NCI-H2171 treated with DMSO at 0.1 percent for 48 hours (cell line): ENCODE measurements around the gene SHOC2.
"Not testable (repeated sequence)": the region's sequence is repeated elsewhere in the genome, so short reads cannot be mapped to it uniquely, and the experiment has no call there.

Experiments used
- DNase-seq: peaks from one replicate; lab custom pipeline; 2025; lab: John Stamatoyannopoulos, UW

SHOC2 gene

DNA sequence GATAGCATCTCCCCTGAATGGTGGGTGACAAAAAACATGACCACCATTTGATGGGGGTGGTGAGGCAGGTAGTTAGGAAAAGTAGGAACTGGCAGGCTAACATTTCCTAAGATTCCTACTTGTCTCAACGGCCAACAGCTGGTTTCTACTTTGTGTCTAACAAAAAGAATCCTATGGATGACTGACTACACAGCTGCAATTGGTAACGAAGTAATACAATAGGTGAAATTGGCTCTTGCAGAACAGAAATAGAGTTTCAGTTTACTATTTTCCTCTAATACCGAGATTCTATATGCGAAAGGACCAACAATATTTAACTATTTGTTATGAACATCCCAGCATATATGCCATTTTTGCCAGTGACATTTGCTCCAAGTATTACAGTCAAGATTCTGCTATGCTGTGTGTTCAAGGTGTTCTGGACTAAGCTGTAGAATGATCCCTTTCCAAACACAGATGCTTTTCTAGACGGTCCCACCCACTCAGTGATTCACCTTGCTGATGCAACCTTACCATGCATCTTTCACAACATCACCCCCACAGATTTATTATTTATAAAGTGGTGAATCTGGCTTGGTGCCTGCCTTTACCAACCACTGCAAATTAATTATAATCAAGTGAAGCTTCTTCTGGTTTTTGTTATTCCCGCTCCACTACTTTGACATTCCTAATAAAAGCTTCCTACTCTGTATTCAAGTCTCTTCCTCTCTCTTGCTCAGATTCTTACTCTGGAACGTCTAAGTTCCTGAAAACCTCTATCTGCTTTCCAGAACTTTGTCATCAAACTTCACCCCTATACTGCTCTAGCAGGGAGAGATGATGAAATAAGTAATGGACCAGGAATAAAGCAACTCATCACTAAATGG lies 17.2 kb upstream of the SHOC2 start:
- DNase-seq, result no peak

DNA sequence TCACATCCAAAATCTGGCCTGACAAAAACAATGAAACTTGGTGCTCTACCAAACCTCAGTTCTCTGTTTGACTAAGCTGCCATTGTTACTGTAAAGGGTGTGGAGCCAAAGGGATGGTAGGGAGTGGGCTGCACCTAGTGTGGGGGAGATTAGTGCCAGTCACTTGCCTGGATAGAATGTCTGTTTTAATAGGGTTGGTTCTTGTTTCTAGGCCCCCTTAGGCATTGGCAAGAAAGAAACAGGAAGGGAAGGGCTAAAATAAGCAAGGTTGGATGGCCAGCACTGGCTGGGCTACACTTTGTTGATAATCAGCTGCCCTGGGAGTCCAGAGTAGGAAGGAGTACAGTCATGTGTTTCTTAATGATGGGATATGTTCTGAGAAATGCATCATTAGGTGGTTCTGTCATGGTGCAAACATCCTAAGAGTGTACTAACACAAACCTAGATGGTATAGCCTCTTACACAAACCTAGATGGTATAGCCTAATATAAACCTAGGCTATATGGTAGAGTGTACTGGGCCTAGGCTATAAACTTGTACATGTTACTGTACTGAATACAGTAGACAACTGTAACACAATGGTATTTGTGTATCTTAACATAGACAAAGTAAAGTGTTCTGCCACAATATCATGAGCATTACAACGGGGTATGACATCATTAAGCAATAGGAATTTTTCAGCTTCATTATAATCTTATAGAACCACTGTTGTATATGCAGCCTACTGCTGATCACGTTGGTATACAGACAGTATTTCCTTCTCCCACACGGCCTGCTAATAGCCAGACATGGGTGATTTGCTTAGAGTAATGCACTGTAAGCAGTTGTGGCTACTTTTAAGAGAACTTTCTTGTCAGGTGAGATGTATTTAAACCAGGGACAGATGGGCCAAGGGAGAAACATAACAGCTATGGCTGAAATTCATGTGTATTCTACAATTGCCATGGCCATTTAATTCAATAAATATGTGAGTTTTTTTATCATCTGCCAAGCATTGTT lies 15.8 kb upstream of the SHOC2 start:
- DNase-seq, result no peak

DNA sequence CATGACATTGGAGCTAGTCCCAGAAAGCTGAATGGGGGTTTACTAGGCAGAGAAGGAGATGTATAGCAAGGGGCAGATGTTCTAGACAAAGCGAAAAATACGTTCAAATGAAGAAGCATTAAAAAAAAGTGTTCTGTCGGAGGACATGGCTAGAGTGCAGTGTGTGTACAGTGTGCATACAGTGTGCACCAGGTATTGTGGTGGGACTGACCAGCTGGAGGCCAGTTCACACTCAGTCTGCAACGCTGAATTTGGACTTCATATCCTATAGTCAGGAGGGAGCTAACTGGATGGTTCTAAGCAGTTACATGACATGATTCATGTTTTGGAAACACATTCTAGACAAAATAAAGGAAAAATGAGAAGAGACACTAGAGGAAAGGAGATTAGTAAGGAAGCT lies 9.3 kb upstream of the SHOC2 start:
- no peak for DNase-seq

DNA sequence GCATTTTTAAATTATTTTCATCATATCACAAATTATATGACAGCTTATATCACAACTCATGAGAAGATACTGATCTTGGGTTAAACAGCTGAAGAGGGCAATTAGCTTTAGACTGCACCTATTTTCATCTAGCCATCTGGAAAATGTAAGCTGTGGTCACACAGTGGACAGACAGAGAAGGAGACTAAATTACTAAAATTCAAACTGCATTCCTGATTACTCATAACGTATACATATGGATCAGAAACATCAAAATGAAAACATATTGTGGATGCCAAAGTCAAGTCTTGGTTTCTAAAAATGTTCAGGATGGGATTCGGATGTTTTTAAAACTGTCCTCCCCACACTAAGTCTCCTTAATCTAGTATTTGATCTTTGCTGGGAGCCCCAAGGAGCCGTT lies 7.0 kb upstream of the SHOC2 start:
- no peak for DNase-seq

DNA sequence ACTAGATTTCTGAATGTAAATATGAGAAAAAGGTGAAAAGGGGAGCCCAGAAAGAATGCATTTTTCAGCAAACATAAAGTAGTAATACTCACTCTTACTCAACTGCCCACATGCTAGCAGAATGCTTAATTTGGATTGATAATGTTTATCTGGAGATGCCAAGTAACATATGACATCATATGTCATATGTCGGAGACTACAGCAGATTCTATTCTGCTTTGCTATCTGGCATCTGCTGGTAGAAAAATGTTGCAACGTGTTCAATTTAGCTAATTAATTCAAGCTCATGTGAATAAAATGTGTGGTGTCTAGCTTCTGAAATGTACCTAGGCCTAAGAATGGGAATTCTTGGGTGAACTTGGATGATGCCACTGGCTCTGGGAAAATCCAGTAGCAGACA lies 5.0 kb upstream of the SHOC2 start:
- no peak for DNase-seq

DNA sequence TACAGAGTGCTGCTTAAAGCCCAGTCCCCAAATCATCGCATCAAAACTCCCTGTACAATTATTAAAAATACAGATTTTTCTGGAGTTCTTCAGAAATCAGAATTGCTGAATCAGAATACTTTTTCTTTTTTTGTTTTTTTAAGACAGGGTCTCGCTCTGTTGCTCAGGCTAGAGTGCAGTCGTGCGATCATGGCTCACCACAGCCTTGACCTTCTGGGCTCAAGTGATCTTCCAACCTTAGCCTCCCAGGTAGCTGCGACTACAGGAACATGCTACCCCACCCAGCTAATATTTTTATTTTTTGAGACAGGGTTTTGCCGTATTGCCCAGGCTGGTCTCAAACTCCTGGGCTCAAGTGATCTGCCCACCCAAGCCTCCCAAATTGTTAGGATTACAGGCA lies 4.4 kb upstream of the SHOC2 start:
- DNase-seq, result no peak

DNA sequence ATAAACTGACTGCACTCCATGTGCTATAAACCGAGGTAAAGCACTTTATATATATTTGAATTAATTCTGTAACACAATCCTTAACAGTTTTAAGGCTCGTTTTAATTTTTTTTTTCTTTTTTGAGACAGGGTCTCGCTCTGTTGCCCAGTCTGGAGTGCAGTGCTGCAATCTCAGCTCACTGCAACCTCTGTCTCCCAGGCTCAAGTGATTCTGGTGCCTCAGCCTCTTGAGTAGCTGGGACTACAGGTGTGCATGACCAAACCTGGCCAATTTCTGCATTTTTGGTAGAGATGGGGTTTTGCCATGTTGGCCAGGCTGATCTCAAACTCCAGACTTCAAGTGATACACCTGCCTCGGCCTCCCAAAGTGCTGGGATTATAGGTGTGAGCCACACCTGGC lies 3.8 kb upstream of the SHOC2 start:
- DNase-seq, result not testable (repeated sequence)

DNA sequence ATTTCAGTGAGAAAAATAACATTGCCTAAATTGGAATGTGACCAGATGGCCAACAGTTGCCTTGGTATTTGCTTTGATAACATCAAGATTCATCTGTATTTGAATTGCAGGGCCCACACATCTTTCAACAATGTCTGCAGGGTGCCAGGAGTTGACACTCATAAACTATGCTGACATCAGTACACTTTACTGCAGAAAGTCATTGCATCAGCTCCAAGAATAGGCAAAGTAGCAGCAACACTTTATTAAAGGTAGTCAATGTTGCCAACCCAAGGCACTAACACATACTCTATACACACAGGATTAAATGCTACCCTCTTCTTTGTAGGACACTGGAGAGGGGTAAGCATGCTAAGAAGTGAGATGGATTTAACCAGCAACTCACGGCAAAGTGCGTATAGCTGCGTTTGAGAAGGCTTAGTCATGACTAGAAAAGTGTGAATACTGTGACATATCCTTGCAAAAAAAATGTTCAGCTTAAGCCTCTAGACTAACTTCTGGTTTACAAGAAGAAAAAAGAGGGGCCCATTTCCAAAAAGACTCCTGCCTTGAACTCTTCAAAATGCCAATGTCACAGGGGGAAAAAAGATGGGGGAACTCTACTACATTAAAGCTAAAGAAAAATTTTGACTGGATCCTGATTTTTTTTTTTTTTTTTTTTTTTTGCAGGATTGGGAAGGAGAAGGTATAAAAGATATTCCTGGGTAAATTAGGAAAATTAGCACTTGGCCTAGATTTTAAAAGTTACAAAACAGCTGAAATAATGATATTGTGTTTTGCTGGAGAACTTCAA lies 2.7 kb upstream of the SHOC2 start:
- DNase-seq, result no peak

DNA sequence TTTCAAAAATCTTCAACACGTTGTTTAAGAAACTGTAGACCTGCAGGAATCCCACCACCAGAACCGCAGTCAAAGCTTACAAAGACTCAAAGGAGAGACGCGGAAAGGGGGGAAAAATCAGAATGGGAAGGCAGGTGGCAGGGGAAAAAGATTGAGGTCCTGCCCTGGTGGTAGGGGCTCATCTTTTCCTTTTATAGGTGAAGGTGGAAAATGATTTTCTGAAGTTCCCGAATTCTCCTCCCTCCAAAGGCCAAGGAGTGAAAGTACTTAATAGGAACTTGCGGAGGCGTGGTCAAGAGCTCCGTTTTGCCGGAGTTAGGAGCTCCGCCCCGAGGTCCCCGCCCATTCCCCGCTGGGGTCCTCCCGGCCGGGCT lies 1.1 kb upstream of the SHOC2 start:
- DNase-seq, result peak; percentile 71

DNA sequence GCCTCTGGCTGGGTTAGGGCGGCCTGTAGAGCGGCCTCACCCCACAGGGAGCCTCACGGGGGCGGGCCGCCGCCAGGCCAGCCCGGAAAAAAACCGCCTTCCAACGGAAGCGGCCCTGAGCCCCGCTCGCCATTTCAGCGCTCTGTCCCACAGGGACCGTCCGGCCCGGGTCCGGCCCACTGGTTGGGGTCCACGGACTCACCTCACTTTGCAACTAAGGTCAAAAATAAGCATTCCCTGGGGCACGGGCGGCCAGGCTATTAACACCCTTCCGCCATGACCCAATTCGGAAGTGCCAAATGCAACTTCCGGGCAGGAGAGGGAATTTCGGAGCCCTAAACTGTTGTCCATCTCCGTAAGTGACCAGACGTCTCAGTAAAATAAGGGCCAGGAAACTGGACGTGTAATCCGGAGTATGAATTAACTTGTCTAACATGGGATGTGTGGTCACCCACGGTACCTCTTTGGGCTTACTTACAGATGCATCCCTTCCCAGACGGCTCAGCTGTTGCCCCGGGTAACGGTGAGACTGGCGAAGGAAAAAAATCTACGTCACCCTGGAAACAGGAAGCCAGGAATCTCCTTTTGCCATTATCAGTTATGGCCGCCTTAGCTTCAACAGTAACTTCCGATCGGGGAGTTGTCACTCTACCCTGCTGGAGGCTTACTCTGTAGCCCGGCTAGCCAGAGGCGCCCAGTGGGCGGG lies 608 bp upstream of the SHOC2 start, which contains the start of gene BBIP1:
Gene BBIP1 (minus strand): TSS at position 538 of the 706 bp plus-strand sequence. CDS start 1,023 bp downstream, outside the sequence.
- DNase-seq, result peak; percentile 98

DNA sequence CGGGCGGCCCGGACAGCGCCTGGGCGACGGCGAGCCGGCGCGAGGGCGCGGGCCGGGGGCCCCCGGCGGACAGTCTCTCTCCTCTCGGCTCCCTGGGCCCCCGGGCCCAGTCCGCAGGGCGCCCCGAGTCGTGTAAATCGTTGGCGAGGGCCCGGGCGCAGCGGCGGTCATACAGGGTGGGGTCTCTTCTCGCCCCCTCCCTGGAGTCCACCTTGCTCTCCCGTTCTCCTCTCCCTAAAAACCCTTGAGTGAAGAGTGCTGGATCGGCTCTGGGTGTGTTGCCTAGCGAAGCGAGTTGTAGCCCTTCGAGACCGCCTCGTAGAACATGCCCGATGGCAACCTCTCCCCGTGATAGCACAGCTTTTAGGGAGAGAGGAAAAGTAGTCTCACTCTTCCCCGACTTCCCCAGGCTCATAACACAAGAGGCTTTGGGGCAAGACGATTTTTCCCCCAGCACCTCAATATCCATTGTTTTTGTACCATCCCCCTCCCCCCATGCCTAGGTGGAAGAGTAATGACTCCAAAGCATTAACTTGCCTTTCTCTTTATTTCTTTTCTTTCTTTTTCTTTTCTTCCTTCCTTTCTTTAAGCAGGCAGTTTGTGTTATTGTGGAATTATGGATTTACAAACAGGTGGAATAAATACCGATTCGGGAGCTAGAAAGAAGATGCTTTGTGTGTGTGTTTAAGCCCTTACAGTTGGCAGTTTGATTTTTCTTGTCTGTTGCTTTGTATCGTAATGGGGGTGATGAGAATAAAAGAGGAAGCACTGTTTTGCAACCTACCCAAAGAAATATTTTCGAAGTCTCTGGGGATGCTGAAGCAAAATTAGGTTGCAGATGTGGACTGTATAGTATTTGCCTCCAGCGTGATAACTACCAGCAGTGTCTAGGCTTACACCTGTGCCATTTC lies 822 bp downstream of the SHOC2 start:
- peak; percentile 48 for DNase-seq

DNA sequence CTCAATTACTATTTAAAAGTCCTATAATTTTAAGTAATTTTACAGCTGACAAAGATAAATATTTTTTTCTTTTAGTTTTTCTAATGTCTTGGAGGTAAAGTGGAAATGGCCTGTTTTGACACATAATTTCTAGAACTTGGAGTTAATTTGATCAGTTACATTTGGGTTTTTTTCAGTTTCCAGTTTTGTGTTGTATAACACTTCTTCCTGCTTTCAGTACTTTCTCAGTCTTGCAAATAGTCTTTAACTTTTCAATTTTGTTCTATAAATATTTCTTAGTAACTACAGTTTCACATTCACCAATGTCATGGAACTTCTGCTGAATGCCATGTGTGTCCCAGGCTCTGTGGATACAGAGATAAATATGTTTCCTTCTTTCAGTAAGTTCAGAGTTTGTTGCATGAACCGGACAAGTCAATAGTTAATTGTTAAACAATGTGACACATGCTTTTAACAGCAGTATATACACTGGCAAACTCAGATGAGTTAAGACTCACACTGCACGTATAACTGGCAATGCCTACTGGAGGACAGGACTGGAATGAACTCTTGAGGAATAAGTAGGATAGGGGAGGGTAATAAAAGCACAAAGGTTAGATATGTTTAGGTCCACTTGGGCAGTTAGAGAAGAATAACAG lies 4.6 kb downstream of the SHOC2 start:
- DNase-seq, result no peak

DNA sequence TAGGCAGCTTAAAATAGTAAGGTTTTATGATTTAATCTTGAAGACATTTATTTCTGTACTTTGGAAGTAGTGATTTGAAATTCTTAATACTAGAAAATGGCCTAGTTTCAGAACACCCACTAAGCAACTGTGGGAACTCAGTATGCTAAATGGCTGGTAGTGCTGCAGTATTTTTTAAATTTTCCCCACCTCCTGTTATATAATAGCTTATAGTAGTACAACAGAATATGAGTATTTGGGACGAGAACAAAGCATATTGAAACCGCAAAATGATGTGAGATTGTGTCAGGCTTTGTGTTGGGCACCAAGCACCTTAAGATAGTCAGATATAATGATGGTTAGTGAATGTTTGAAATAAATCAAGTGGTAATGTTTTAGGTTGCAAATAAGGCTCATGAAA lies 8.1 kb downstream of the SHOC2 start:
- DNase-seq, result no peak

DNA sequence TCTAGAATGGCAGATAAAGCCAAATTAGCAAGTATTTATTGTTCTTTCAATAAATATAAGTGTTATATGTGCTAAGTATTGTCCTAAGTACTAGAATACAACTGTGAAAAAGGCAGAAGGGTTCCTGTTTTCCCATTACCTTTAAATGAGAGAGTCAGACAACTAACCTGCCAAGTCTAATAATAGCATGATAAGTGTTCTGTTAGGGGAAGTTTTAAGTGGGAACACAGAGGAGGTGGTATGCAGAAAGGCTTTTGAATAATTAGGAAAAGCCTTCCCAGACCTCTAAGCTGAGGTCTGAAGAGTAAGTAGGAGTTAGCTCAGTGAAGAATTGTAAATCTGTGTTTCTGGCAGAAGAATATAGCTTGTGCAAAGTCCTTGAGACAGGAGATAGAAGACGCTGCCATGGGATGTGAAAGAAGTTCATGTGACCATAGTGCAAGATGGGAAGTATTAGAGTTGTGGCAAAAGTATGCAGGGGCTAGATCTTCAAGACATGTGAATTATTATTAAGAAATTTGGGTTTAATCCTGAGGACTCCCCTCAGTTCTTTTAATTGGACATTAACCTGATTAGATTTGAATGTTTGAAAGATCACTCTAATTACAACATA lies 12.5 kb downstream of the SHOC2 start:
- no peak for DNase-seq

DNA sequence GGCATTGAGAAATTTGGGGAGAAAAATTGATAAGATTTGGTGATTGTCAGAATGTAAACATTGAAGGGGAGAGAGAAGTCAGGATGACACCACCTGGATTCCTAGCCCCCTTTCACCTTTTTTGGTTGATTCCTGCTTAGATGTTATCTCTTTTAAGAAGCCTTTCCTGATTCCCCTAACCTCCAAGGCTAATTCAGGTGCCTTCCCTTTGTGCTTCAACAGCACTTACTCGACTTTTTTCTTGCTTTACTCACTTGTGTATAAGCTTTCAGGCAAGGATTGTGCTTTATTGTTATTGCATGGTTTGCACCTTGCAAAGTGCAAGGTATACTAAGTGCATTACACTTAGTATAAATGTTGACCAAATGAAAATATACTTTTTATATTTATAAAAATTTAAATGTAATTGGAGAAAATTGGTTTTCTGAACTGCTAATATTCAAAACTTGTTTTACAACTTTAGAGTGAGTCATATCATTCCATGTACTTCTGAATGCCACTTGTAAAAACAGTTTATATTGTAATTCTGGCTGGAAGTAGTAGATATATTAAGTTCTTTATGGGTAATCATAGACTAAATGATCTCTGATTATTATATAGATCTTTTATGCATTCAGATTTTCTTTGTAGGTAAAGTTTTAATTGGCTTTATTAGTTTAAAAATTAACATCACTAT lies 13.2 kb downstream of the SHOC2 start:
- DNase-seq, result no peak

DNA sequence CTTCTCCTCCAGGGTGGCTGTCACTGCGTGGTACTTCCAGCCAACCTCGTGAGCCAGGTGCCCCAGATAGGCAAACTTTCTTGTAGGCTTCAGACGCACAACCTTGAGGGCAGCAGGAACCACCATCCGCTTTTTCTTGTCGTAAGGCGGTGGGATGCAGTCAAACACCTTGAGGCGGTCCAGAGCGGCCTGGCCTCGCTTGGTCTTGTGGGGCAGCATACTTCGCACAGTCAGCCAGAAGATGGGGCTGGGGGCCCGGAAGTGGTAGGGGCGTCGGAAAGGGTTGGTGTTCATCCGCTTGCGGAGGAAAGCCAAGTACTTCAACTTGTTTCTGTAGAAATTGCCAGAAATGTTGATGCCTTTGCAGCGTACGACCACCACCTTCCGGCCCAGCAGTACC lies 17.4 kb downstream of the SHOC2 start:
- DNase-seq, result no peak

DNA sequence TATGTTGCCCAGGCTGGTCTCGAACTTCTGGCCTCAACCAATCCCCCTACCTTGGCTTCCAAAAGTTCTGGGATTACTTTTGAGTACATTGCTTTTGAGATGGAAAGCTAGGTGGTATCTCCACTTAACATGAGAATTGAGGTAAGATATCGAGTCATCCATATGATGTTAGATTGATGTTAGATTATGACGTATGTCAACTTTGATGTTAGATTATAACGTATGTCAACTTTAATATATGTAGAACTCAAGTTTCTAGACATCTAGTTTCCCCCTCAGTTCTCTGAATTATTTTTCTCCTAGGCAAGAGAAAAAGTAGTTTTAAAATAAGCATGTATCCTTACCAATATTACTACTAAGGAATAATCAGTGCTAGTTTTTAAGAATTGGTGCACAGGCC lies 20.0 kb downstream of the SHOC2 start:
- DNase-seq, result no peak

DNA sequence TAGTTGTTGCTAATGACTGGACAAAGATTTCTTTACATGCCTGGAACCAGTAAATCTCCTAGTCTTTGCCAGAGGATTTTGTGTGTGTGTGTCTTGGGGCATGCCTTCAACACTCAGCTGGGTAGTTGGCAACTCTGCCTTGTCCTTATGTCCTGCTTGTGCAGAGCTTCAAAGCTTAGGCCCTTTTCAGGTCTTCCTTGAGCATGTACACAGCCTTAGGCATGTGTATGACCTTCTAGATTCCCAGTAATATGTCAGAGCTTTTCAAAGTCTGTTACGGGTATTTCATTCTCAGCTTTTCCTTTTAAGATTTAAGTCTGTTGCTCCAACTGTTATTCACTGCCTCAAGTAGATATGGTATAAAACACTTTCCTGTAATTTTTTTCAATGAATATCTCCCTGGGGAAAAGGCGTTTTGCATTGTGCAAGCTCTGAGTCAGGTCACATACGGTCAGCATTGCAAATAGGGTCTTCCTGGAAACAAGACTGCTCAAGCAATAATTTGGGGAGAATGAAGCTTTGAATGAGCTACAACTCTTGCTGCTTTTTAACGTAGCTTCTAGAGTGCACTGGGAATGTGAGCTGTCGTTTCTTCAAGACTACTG lies 25.5 kb downstream of the SHOC2 start:
- DNase-seq, result no peak
